OCI-LY7 (cell line): ENCODE data around the gene CDK5.

Experiments used
- CTCF ChIP-seq: fragments of 200-600 bp; sonication (generic); conservative IDR thresholded peaks from 2 replicates; pipeline ENCODE4 v1.5.1; 2014; ENCODE audit warnings: mild to moderate bottlenecking, antibody characterized with exemption, low read length, moderate library complexity, mixed read lengths
- EZH2phosphoT487 ChIP-seq: fragments of 200-600 bp; sonication (generic); IDR thresholded peaks from 2 replicates; pipeline ENCODE4 v1.6.1; 2018; ENCODE audit warnings: low read depth, borderline replicate concordance, mild to moderate bottlenecking, mixed run types, antibody characterized with exemption, low read length, moderate library complexity, mixed read lengths

GRCh38 chr7:151012031-151012692 lies 45.5 kb downstream of the CDK5 start:
- no peak for TF ChIP-seq EZH2phosphoT487
- no peak for TF ChIP-seq CTCF
